HEK293 (cell line): ENCODE data around the gene A4GALT.

ENCODE experiments used
- CTCF ChIA-PET: fragments of 350-600 bp; formaldehyde crosslinking; extraction: SDS; loops from one replicate; lab custom pipeline; 2021; ENCODE audit warnings: antibody characterized with exemption; lab: Yijun Ruan, JAX
- POLR2A ChIA-PET: fragments of 300-600 bp; formaldehyde crosslinking; extraction: SDS; loops from one replicate; lab custom pipeline; 2020; ENCODE audit warnings: antibody characterized with exemption, inconsistent platforms; lab: Yijun Ruan, JAX
- H3K27ac ChIP-seq: fragments of 200-500 bp; sonication (Bioruptor generic); 2 replicates; pipeline ENCODE4 v1.5.1; 2014; ENCODE audit warnings: low read depth, low read length, control low read depth, inconsistent platforms; ENCODE audit errors: extremely low read depth
- H3K36me3 ChIP-seq, 2 experiments: fragments of 200-500 bp in 1 of 2; sonication (Bioruptor generic) in 1 of 2; 1 replicate in 1 of 2; 2 replicates in 1 of 2; pipeline ENCODE4 v1.5.1; 2014 to 2017; ENCODE audit warnings: inconsistent platforms in 2 of 2, low read length in 2 of 2; ENCODE audit not compliant: control insufficient read depth in 2 of 2, insufficient read depth in 1 of 2
- H3K4me1 ChIP-seq: fragments of 200-500 bp; sonication (Bioruptor generic); 2 replicates; pipeline ENCODE4 v1.5.1; 2014; ENCODE audit warnings: mild to moderate bottlenecking, low read length, inconsistent platforms; ENCODE audit not compliant: control insufficient read depth, insufficient read depth
- H3K4me3 ChIP-seq: 2 replicates; pipeline ENCODE4 v1.5.1; 2011; ENCODE audit warnings: low read depth, mild to moderate bottlenecking, control low read depth, low read length, moderate library complexity
- H3K9me3 ChIP-seq: fragments of 200-500 bp; sonication (Bioruptor generic); 2 replicates; pipeline ENCODE4 v1.5.1; 2014; ENCODE audit warnings: low read depth, low read length, inconsistent platforms; ENCODE audit not compliant: control insufficient read depth, insufficient read depth
- MYNN ChIP-seq: fragments of 450-650 bp; formaldehyde crosslinking; IDR thresholded peaks from 2 replicates; pipeline ENCODE4 v1.5.1; 2016; ENCODE audit warnings: missing biosample characterization, missing genetic modification characterization, borderline replicate concordance
- SCRT1 ChIP-seq: fragments of 450-650 bp; formaldehyde crosslinking; IDR thresholded peaks from 2 replicates; pipeline ENCODE4 v1.5.1; 2016; ENCODE audit warnings: missing biosample characterization, missing genetic modification characterization, borderline replicate concordance
- ZBTB1 ChIP-seq: fragments of 450-650 bp; formaldehyde crosslinking; IDR thresholded peaks from 2 replicates; pipeline ENCODE4 v1.5.1; 2016; ENCODE audit warnings: missing biosample characterization, missing genetic modification characterization
- ZBTB10 ChIP-seq: fragments of 450-650 bp; formaldehyde crosslinking; IDR thresholded peaks from 2 replicates; pipeline ENCODE4 v1.5.1; 2016; ENCODE audit warnings: missing biosample characterization, missing genetic modification characterization
- ZBTB21 ChIP-seq: fragments of 450-650 bp; formaldehyde crosslinking; IDR thresholded peaks from 2 replicates; pipeline ENCODE4 v1.5.1; 2017; ENCODE audit warnings: missing biosample characterization, missing genetic modification characterization
- ZFP41 ChIP-seq: fragments of 450-650 bp; formaldehyde crosslinking; IDR thresholded peaks from 2 replicates; pipeline ENCODE4 v1.5.1; 2016; ENCODE audit warnings: missing biosample characterization, missing genetic modification characterization, borderline replicate concordance
- ZNF16 ChIP-seq: fragments of 450-650 bp; formaldehyde crosslinking; IDR thresholded peaks from 2 replicates; pipeline ENCODE4 v1.5.1; 2016; ENCODE audit warnings: low read depth, missing biosample characterization, missing genetic modification characterization
- ZNF175 ChIP-seq: fragments of 450-650 bp; formaldehyde crosslinking; IDR thresholded peaks from 2 replicates; pipeline ENCODE4 v1.5.1; 2016; ENCODE audit warnings: missing biosample characterization, missing genetic modification characterization
- ZNF366 ChIP-seq: fragments of 450-650 bp; formaldehyde crosslinking; conservative IDR thresholded peaks from 2 replicates; pipeline ENCODE4 v1.5.1; 2016; ENCODE audit warnings: missing biosample characterization, missing genetic modification characterization
- ZNF426 ChIP-seq: fragments of 450-650 bp; formaldehyde crosslinking; IDR thresholded peaks from 2 replicates; pipeline ENCODE4 v1.5.1; 2017; ENCODE audit warnings: missing biosample characterization, missing genetic modification characterization, mild to moderate bottlenecking, inconsistent platforms, moderate library complexity
- ZNF473 ChIP-seq: fragments of 450-650 bp; formaldehyde crosslinking; IDR thresholded peaks from 2 replicates; pipeline ENCODE4 v1.5.1; 2017; ENCODE audit warnings: missing biosample characterization, missing genetic modification characterization
- ZNF555 ChIP-seq: fragments of 450-650 bp; formaldehyde crosslinking; conservative IDR thresholded peaks from 2 replicates; pipeline ENCODE4 v1.5.1; 2017; ENCODE audit warnings: missing biosample characterization, mild to moderate bottlenecking, missing genetic modification characterization, inconsistent platforms
- ZNF624 ChIP-seq: fragments of 450-650 bp; formaldehyde crosslinking; IDR thresholded peaks from 2 replicates; pipeline ENCODE4 v1.5.1; 2017; ENCODE audit warnings: missing biosample characterization, missing genetic modification characterization
- ZNF701 ChIP-seq: fragments of 450-650 bp; formaldehyde crosslinking; IDR thresholded peaks from 2 replicates; pipeline ENCODE4 v1.5.1; 2016; ENCODE audit warnings: missing biosample characterization, missing genetic modification characterization
- ZSCAN4 ChIP-seq: fragments of 450-650 bp; formaldehyde crosslinking; IDR thresholded peaks from 2 replicates; pipeline ENCODE4 v1.5.1; 2017; ENCODE audit warnings: missing biosample characterization, missing genetic modification characterization

The A4GALT gene

GRCh38 chr22:42711895-42712837 is 8.5 kb downstream of the A4GALT start (continued):
- TF ChIP-seq ZBTB10 (tag by site-specific recombination) (no peak), ZNF624 (tag by site-specific recombination) (no peak), ZNF366 (tag by site-specific recombination) (no peak), ZNF175 (tag by site-specific recombination) (no peak)
- TF ChIP-seq, all 188 proteins: peak for 0

- H3K27ac ChIP-seq: no peak overlapping the region
- no peaks in the 10 kb centered on the region for H3K4me1 ChIP-seq
- H3K36me3 ChIP-seq: no peaks in the 10 kb centered on the region; a peak in 1 of 3 replicates
- ChIA-PET CTCF (interaction anchor here (0.8 to 1.0 kb wide), 2 partner anchors 10 to 15 kb away, joined by 3 read pairs; no protein-coding TSS in a partner anchor), POLR2A (interaction anchor here (1.0 kb wide), 1 partner anchor 9 kb away, joined by 5 read pairs; the partner anchor contains the start of gene A4GALT)
- H3K9me3 ChIP-seq: no peaks in the 10 kb centered on the region
- no peak overlapping the region for H3K4me3 ChIP-seq
- TF ChIP-seq MYNN (tag by site-specific recombination): no peak
These were observed 9.4 kb downstream of the A4GALT start for GRCh38 chr22:42711281-42711731.

- Histone ChIP-seq H3K9me3 (no peaks in the 10 kb centered on the region), H3K27ac (no peak overlapping the region), H3K4me3 (no peak overlapping the region), H3K36me3 (no peaks in the 10 kb centered on the region; a peak in 1 of 3 replicates), H3K4me1 (no peaks in the 10 kb centered on the region)
- TF ChIP-seq ZNF473 (tag by site-specific recombination) (no peak), ZNF701 (tag by site-specific recombination) (no peak), ZBTB1 (tag by site-specific recombination) (no peak), ZNF16 (tag by site-specific recombination) (no peak), ZFP41 (tag by site-specific recombination) (no peak), ZNF366 (tag by site-specific recombination) (peak; percentile 81), ZSCAN4 (tag by site-specific recombination) (no peak), ZBTB21 (tag by site-specific recombination) (no peak), SCRT1 (no peak)
- CTCF ChIA-PET: interaction anchor here (0.6 kb wide), 1 partner anchor 125 kb away, joined by 4 read pairs; no protein-coding TSS in a partner anchor
- POLR2A ChIA-PET: no interaction called here
These were observed 12.3 kb downstream of the A4GALT start for GRCh38 chr22:42708417-42708816.

GRCh38 chr22:42707496-42707895 is 13.2 kb downstream of the A4GALT start:
- ChIA-PET CTCF (no interaction called here), POLR2A (no interaction called here)
- no peaks in the 10 kb centered on the region; a peak in 1 of 3 replicates for H3K36me3 ChIP-seq
- no peaks in the 10 kb centered on the region for H3K9me3 ChIP-seq
- no peak for TF ChIP-seq ZNF555
- no peak for TF ChIP-seq ZNF426
- no peaks in the 10 kb centered on the region for H3K4me1 ChIP-seq
- H3K4me3 ChIP-seq: no peak overlapping the region
- H3K27ac ChIP-seq: no peak overlapping the region
